PFSK-1 (cell line): Measurements from ENCODE around the gene PLXNC1.

Experiments
- FOXP2 ChIP-seq: optimal IDR thresholded peaks from 2 replicates; pipeline ENCODE3; 2011; ENCODE audit warnings: borderline replicate concordance, control low read depth, inconsistent platforms; ENCODE audit not compliant: insufficient read depth; ENCODE audit errors: extremely low read length, extremely low read depth
- POLR2AphosphoS5 ChIP-seq: IDR thresholded peaks from 2 replicates; pipeline ENCODE4 v1.6.1; 2012; ENCODE audit warnings: low read depth, mild to moderate bottlenecking, control low read depth, low read length, moderate library complexity
- SIN3A ChIP-seq: IDR thresholded peaks from 2 replicates; pipeline ENCODE4 v1.6.1; 2012; ENCODE audit warnings: mild to moderate bottlenecking, low read length, moderate library complexity, borderline replicate concordance; ENCODE audit not compliant: insufficient read depth
- TAF1 ChIP-seq: IDR thresholded peaks from 2 replicates; pipeline ENCODE4 v1.6.1; 2012; ENCODE audit warnings: low read length, control low read depth, borderline replicate concordance; ENCODE audit not compliant: insufficient read depth
- TF ChIP-seq, protein P1 (sequence below), 2 experiments: IDR thresholded peaks; 2 replicates each; pipeline versions ENCODE4 v1.6.1 to v1.8.0; 2011 to 2012; ENCODE audit warnings: low read depth in 2 of 2, low read length in 2 of 2, control low read depth in 1 of 2, inconsistent platforms in 1 of 2, mild to moderate bottlenecking in 1 of 2, moderate library complexity in 1 of 2; ENCODE audit not compliant: insufficient read depth in 1 of 2

The PLXNC1 gene

DNA sequence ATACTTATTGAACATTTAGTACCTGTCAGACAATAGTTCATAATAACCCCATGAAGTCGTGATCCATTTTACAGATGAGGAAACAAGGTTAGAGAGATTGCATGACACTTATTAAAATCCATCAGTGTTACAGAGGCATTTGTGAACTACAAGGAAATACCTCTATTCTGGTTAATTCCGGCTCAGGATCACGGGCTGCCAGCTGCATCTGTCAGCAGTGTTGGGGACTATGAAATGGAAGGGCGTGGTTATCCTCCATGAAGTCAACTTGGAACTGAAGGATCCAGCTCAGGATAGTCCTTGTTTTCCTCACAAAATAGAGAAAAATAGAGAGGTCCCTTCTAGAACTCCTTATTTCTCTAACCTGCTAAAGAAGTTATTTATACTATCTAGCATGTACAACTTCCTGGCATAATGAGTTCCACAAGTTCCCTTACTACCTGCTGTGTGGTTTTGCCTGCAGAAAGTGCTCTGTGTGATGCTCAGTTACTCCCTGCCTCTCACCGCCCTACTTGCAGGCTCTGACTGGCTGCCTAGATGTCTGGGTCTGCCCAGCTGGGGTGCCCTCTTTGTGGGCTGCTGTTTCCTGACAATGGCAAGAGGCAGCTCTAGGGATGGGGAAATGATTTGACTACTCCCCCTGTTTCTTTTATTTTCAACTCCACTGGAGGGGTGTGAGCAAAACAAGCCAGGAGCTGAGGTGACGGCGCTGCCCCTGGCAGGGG is 36.8 kb downstream of the PLXNC1 start:
- TF ChIP-seq, protein P1, sequence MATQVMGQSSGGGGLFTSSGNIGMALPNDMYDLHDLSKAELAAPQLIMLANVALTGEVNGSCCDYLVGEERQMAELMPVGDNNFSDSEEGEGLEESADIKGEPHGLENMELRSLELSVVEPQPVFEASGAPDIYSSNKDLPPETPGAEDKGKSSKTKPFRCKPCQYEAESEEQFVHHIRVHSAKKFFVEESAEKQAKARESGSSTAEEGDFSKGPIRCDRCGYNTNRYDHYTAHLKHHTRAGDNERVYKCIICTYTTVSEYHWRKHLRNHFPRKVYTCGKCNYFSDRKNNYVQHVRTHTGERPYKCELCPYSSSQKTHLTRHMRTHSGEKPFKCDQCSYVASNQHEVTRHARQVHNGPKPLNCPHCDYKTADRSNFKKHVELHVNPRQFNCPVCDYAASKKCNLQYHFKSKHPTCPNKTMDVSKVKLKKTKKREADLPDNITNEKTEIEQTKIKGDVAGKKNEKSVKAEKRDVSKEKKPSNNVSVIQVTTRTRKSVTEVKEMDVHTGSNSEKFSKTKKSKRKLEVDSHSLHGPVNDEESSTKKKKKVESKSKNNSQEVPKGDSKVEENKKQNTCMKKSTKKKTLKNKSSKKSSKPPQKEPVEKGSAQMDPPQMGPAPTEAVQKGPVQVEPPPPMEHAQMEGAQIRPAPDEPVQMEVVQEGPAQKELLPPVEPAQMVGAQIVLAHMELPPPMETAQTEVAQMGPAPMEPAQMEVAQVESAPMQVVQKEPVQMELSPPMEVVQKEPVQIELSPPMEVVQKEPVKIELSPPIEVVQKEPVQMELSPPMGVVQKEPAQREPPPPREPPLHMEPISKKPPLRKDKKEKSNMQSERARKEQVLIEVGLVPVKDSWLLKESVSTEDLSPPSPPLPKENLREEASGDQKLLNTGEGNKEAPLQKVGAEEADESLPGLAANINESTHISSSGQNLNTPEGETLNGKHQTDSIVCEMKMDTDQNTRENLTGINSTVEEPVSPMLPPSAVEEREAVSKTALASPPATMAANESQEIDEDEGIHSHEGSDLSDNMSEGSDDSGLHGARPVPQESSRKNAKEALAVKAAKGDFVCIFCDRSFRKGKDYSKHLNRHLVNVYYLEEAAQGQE (IDR thresholded peaks at IDR 0.05; ENCODE audit: insufficient read depth in 1 of 2, low read depth in 2 of 2, low read length in 2 of 2) = no peak
- TF ChIP-seq FOXP2 (no peak), POLR2AphosphoS5 (no peak), TAF1 (no peak), SIN3A (no peak)

DNA sequence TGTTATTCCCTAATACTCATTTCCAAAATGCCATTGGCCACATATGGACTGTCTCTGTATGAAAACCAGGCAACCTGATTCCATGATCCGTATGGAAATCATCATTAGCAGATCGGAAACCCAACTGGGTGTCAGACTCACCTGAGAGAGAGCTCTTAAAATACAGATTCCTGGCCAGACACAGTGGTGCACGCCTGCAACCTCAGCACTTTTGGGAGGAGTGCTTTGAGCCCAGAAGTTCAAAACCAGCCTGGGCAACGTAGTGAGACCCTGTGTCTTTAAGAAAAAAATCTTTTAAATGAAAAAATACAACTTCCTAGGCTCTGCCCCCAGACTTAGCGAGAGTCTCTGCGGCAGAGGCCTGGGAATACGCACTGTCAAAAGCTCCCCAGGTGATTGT is 37.4 kb downstream of the PLXNC1 start:
- TF ChIP-seq TAF1 = no peak
- no peak for TF ChIP-seq SIN3A
- TF ChIP-seq POLR2AphosphoS5 = no peak
- TF ChIP-seq, protein P1 (IDR thresholded peaks at IDR 0.05; ENCODE audit: insufficient read depth in 1 of 2, low read depth in 2 of 2, low read length in 2 of 2) = no peak
- TF ChIP-seq FOXP2 = no peak

DNA sequence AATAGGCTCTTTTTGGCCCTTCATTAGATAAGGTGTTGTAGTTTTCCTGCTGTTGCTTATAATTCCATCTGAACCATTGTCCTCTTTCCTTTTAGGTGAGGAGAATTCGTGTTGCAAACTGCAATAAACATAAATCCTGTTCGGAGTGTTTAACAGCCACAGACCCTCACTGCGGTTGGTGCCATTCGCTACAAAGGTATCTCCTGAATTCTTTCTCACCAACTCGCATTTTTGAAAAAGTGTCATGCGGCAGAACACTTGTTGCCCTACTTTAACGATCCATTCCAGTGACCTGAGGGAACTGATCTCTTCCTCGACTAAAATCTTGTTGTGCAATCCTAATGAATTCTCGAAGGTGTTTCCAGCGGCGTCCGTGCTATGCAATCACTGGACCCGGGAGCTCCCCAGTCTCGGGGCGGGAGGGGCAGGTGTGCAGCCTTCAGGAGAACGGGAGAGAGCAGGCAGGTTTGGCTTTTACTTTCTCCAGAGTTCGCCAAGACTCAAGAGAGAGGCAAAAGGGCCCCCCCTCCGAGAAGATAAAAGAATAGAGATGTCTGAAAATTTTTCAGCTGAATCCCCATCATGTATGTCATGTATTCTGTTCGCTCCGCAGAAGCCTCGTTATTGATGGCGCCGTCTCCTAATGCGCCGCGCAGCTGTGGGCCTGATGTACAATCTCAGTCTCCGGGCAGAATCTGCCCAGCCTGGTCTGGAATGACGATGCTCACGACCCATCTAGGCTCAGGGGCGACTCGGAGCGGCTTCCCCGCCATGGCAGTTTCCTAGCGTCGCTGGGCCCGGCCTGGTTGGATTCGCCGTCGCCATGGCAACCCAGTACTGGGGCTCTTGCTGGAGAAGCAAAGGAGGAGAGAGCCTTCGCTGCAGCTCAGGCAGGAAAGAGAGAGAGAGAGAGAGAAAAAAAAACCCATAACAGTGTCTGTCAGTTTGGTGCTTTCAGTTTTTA is 38.2 kb downstream of the PLXNC1 start:
- TF ChIP-seq, protein P1 (IDR thresholded peaks at IDR 0.05; ENCODE audit: insufficient read depth in 1 of 2, low read depth in 2 of 2, low read length in 2 of 2) = no peak
- TF ChIP-seq SIN3A (no peak), POLR2AphosphoS5 (no peak), FOXP2 (no peak), TAF1 (no peak)

DNA sequence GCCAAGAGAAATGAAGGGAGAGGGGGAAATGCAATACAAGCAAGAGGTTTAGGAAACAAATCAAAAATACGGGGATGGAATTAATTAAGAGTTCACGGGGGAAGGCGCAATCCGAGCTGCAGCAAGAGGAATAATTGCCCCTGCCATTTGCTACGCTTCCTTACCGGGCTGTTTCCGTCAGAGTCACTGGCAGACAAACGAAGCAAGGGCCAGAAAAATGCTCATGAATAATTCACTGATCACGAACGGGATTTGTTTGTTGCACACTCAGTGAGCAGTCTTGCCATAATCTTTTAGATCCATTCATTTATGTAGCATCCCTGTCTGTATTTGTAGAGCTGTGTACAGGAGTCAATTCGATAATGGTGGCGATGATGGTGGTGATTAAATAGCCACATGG is 39.0 kb downstream of the PLXNC1 start:
- TF ChIP-seq SIN3A (no peak), TAF1 (no peak), POLR2AphosphoS5 (no peak), FOXP2 (no peak)
- TF ChIP-seq, protein P1 (IDR thresholded peaks at IDR 0.05; ENCODE audit: insufficient read depth in 1 of 2, low read depth in 2 of 2, low read length in 2 of 2) = no peak
